GM21825 (cell line): ENCODE results near the gene PLXDC2.

ENCODE experiments used
- ATAC-seq: cut with Tn5 transposase; IDR thresholded peaks from one replicate; pipeline ENCODE4 v1.9.1; 2021; ENCODE audit warnings: mild to moderate bottlenecking, moderate library complexity; ENCODE audit not compliant: unreplicated experiment

Gene PLXDC2

DNA sequence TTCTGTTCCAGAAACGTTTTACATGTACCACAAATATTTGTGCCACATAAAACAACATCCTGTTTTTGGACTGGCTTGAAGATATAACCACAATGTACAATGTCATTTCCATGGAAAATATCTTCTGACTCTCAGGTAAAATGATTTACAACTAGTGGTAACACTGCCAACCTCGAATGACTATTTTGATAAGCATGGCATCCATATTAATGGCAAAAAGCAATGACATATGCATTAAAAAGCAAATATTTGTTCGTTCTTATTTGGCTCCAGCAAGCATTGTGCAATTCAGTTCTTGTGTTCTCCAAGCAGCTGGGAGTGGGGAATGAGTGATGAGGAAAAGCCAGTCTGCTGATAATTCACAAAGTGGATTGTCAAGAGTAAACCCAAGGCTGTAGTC lies 289.0 kb downstream of the PLXDC2 start:
- no peak for ATAC-seq

DNA sequence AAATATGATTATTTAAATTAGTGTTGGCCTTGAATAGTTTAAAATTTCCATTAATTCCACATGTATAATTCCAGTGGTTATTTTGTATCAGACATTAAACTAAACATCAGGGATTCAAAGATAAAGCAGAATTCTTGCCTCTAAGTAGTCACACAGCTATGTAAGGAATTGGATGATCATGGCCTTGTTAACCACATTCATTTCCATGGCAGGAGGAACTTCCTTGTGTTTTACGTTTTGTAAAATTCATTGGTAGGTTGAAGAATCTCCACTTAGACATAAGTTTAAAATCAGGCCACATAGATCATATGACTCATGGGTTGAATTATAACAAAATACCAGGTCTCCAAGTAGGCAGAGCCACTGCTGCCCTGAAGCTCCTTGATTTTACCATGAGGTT lies 289.7 kb downstream of the PLXDC2 start:
- no peak for ATAC-seq

DNA sequence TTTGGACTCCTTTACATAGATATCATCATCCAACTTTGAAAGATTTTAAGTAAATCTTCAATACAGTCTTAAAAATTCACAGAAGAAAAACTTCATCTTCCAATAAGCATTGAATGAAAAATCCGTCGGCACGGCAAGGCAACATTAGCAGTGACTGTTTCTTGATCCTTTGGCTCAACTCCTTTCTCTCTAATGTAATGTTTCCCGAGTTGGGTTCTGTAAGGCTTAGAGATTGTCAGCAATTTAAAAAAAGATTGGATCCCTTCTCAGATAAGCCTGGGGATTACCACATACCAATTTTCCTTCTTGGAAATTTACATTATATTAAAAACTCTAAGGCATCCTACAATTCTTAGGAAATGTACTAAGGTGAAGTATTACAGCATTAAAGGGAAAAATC lies 291.8 kb downstream of the PLXDC2 start:
- no peak for ATAC-seq

DNA sequence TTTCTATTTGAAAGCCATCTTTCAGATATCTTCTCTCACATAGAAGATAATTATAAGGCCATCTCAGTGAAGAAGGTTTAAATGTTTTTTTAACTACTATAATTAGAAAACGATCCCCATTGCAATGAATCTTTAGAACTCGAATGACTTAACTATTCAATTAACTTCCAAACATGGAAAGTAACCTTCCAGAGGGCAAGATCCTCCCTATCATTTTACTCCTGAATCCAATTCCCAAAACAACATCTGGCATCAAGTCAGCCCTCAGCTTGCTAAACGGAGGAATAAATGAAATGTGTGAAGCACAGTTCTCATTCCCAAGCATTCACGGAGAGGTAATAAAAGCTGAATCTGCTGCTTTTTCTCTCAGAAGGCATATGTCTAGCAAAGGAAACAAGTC lies 293.4 kb downstream of the PLXDC2 start:
- ATAC-seq: no peak

DNA sequence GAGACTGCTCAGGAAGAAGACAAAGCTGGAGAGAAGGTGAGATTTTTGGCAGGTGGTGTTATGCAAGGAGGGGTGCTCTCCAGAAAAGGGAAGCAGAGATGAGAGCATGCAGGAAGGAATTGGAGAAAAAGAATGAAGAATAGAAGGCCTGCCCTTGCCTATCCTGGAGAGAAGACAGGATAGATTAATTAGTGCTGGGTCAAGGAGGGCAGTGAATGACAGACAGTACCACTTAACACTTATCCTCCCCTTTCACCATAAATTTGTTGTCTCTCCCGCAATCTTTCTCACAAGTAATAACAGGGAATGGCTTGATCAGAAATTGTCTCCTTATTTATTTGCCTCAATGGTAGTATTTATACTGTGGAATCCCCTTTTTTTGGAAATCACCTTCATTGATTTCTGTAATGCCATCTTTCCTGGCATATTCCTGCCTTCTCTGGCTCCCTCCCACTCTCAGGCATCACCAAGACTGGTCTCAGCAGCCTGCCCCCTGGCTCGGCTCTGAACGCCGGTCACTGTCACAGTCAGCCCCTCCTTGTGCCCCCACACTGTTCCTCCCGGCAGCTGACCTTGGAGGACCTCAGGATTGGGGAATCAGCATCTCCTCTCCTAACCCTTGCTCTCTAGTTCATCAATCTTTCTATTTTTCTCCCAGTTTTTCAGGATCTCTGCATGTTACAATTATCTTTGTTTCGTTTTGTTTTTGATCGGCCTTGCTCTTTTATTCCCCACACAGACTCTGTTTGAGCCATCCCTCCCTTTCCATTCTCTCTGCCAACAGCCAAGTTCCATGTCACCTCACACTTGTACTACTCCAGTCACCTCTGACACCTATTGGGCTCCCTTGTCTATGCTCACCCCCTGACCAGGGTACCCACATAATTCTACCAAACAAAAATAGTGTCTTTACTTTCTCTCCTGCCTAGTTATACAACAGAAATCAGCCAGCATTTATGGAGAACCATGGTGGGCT lies 294.2 kb downstream of the PLXDC2 start:
- no peak for ATAC-seq

DNA sequence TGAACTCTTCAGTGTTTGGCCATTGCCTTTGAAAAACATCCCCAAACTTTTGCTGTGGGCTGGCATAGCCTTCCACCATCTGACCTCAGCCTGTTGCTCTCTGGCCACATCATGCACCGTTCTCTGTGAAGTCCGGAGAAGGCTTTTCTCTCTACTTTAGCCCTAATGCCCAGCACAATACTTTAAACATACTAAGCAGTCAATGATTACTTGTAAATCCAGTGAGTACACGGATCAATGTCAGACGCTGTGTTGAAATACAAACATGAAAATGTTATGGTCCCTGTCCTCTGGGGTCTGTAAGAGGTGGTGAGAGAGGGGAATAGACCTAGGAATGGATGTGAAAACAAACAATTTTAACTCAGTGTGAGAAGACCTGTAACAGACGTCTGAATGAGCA lies 297.9 kb downstream of the PLXDC2 start:
- ATAC-seq: no peak

DNA sequence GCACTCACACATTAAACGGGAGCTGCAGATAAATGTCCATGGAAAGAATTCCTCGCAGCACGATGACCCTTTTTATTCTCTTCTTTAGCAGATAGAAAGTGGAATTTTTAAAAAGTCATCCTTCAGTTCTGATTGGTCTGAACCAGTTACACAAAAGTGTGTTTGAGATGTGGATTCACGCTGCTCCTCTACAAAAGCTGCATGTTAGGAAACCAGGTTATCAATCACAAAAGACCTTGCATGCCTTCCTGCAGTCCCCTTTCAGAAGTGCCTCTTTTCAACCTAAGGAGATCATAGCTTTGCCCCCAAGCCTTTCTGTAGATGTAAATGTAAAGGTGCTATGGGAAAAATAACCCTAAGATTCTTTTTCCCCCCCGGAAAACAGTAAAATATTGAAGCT lies 299.7 kb downstream of the PLXDC2 start:
- ATAC-seq: no peak

DNA sequence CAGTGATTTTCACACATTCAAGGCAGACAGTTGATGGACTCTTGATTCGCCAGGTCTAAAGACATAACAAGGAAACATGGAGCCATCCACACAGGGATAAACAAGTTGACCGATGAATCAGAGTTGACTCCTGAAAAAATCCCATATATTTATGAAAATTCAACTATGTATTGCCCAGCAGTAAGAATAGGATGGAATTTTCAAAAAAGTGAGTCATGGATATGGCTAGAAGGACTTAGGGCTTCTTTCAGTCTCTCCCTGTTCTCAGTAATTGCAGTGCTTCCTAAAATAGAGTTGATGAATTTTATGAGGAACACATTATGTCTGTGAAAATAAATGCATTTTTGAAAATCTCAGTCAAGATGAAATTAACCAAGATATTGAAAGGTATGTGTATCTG lies 301.2 kb downstream of the PLXDC2 start:
- ATAC-seq: no peak

DNA sequence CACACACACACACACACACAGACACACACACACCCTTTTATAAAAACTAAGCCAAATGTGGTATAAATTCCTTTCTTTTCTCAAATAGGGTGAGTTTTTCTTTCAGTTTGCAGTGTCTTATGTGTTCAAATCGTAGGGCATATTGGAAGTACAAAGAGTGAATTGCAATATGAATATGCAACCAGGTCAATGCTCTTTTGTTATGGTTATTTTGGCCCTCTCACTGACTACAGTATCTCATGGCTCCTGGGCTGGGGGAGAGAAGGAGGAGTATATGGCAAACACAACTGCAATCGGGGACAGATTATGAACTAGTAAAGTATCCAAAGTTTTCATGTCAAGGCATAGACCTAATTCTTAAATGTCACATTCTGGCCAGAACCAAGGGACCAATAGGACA lies 301.9 kb downstream of the PLXDC2 start:
- no peak for ATAC-seq

DNA sequence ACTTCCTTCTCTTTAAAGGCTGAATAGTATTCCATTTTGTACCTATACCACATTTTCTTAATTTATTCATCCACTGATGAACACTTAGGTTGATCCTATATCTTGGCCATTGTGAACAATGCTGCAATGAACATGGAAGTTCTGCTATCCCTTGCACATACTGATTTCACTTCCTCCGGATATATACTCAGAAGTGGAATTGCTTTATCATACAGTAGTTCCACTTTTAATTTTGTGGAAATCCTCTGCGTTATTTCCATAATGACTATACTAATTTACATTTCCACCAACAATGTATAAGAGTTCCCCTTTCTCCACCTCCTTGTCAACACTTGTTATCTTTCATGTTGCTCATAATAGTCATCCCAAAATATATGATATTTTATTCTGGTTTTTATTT lies 312.6 kb downstream of the PLXDC2 start:
- ATAC-seq: no peak

DNA sequence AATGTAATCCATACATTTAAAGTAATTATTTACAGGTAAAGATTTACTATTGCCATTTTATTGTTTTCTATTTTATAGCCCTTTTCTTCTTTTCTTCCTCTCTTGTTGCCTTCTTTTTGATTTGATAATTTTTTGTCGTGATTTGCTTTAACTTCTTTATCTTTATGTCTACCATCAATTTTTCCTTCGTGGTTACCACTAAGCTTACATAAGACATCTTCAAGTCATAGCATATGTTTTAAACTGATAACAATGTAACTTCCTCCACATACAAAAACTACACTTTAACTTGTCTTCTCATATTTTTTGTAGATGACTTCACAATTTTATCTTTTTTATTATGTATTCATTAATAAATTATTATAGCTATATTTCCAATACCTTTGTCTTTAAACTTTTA lies 316.6 kb downstream of the PLXDC2 start:
- ATAC-seq: no peak

DNA sequence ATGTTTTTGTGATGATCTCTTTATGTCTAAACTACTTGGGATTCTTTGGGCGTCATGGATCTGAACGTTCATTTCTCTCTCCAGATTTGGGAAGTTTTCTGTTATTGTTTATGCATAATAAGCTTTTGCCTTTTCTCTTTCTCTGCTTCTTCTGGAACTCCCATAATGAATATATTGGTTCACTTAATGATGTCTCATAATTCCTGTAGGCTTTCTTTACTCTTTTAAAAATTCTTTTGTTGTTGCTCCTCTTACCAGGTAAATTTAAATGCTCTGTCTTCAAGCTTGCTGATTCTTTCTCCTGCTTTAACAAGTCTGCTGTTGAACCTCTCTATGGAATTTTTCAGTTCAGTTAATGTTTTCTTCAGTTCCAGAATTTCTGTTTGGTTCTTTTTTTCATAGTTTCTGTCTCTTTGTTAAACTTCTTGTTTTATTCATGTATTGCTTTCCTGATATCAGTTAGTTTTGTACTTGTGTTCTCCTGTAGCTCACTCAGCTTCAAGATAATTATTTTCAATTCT lies 317.5 kb downstream of the PLXDC2 start:
- ATAC-seq: no peak

DNA sequence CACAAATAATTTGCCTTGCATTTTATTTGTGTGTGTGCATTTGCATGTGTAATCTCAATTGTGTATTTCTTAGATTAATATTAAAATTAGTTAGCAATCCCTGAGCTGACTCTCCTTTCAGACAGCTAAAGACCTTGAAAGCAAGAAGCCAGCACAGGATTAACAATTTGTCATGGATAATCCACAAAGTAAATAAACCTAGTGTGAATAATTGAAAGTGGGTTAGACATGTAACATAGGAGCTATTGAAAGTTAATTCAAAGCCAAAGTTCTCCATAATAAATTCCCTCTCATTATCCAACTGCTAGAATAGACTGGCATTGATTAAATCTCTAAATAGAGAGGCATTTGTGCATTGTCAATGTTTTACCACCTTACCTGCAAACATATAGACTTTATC lies 326.1 kb downstream of the PLXDC2 start:
- ATAC-seq: no peak

DNA sequence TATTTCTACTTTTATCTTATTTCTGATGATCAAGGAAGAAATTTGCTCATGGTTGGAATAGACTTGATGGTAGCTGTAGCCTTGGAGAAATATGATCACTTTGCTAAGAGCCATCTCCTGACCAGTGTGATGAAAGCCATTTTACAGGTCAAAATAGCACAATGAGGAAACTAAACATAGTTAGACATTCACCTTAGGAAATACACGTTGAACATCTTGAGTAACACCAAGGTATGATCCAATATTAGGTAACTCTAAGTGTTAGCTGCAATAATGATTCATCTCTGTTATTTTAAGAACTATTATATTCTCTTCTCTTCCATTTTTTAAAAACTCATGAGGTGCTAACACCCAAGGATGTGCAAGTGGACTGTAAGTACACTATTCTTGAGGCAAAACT lies 328.0 kb downstream of the PLXDC2 start:
- no peak for ATAC-seq

DNA sequence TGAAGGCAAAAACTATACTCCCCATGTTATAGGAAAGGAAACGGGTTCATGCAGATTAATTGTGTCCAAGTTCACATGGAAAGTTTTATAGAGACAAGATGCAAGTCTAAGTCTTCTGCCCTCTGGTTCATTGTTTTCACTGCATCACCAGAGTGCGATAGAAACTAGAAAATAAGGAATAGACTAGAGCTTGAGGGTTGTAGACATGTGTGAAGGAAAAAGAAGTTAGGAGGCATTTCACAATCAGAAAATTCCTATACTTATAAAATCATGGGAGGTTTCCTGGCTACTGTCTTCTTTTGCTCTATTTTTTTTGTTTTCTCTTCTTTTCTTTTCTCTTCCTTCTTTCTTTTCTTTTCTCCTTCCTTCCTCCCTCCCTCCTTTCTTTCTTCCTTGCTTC lies 329.8 kb downstream of the PLXDC2 start:
- ATAC-seq: no peak

DNA sequence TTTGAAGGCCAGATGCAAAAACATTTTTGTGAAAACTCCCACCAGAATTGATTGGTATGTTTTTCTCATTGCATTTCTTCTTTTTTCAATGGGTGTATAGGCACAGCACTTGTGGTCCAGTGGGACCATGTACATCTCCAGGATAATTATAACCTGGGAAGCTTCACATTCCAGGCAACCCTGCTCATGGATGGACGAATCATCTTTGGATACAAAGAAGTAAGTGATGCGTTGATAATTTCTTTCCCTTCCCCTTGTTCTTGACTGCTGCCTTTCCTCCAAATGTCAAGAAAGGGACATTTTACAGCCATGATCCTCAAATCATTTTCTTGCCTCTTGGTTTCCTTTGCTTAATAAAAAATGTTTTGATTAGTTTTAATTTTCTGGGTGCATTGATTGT lies 331.5 kb downstream of the PLXDC2 start:
- ATAC-seq: no peak

DNA sequence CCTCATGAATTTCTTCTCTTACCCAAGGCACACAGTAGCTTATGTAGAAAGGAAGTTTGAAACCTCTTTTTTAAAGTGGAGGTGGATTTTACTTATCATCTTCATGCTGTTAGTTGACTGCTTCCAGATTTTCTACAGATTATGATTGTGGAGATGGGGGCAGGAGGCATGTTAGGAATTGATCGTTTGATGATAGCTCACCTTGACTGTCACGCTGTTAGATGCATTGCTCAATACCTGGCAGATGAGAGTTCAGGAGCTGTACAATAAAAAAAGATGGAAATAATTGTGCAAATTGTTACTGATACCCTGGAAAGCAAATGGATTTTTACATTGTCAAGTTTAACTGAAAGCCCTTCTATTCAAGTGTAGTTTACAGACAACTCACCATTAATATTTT lies 340.3 kb downstream of the PLXDC2 start:
- ATAC-seq: no peak

DNA sequence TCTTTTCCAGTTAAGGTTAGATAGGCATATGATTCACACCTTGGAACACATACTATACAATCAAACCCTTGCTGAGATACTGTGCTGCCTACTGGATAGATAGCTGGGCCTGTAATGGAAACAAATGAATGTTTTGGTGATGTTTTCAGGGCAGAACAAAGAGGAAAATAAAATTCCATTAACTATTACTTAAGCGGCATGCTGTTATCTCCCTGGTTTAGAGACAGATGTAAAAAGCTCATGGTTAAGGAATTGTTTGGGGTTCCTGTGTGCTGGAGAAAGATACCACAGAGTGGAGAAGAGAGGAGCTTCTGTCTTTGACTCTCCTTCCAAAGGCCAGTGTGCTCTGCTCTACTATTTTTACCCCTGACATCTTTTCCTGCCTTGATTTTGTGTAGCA lies 341.1 kb downstream of the PLXDC2 start:
- ATAC-seq: no peak

DNA sequence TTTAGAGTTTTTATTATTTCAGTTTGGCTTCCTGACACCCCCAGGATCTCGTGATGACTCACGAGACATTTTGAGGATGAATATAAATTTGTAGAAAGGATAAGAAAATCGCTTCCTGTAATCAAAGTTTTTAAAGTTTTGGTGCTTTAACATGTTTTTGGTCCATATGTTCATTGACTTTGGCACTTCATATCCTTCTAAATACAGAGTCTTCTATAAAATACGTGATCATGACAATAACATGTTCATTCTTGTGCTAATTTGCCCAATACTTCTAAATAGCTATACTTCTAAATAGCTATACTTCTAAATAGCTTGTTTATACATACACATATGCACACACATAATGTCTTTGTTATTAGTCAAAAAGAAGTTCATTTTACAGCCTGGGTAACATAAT lies 341.9 kb downstream of the PLXDC2 start:
- ATAC-seq: no peak

DNA sequence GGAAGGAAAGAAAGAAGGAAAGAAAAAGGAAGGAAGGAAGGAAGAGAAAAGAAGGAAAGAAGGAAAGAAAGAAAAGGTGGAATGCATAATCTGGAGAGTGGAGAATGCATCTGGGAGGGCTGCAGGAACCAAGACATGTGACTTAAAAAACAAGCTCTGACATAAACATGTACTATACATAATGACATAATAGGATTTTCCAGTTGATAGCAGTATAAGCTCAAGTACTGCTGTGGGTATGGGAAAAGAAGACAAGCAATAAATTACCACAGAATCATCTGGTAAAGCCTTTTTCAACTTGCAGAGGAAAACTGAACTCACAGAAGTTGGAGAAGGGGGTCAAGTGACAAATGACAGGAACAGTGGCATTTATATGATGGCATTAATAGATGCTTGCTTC lies 345.9 kb downstream of the PLXDC2 start:
- no peak for ATAC-seq

DNA sequence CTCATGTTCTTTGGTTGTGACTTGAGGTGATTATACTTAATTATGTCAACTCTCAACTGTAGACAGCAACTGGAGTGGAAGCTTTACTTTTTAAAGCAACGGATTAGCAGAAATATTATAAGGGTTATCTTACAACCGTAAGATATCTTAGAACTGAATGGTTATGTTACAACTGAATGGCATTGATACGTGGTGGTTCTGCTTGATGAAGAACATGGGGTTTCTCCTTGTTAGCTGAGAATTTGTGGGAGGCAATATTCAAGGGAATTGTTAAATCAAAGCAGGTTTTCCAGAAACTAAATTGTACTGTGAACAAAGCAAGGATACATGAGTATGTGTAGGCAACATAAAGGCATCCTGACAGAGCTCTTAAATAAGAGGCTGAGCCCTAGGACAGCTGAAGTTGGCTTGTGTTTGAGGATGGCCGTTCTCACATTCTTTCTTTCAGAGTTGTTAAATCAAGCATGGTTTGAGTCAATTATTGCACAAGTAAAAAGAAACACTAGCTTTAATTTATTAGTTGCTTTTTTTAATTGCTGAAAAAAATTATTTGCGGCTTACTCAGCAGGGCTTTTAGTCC lies 350.0 kb downstream of the PLXDC2 start:
- no peak for ATAC-seq

DNA sequence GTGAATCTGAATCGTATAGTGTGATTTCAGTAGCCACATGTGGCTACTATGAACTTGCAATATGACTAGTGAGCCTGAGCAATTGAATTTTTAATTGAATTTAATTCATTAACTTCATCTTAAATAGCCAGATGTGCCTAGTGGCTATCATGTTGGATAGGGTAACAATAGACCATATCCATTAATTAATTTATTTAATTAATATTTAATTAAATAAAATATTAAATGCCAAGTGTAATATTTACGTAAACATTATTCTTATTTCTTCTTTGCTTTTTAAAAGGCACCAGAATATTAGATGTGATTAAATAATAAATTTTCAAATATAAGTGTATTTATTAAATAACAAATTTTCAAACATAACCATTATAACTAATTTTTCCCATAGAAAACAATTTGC lies 354.4 kb downstream of the PLXDC2 start:
- no peak for ATAC-seq
